ENCODE measurements around the gene VASP. TPM values are rescaled to one million over a fixed set of nuclear protein-coding genes. Genes with fewer than 3 reads are reported as not detected.
A peak's percentile ranks its signal among the peaks of the same experiment; 100 is the strongest.

VASP gene
- total and polyA plus RNA-seq, 2 donors, result 61.2 to 138 TPM

DNA sequence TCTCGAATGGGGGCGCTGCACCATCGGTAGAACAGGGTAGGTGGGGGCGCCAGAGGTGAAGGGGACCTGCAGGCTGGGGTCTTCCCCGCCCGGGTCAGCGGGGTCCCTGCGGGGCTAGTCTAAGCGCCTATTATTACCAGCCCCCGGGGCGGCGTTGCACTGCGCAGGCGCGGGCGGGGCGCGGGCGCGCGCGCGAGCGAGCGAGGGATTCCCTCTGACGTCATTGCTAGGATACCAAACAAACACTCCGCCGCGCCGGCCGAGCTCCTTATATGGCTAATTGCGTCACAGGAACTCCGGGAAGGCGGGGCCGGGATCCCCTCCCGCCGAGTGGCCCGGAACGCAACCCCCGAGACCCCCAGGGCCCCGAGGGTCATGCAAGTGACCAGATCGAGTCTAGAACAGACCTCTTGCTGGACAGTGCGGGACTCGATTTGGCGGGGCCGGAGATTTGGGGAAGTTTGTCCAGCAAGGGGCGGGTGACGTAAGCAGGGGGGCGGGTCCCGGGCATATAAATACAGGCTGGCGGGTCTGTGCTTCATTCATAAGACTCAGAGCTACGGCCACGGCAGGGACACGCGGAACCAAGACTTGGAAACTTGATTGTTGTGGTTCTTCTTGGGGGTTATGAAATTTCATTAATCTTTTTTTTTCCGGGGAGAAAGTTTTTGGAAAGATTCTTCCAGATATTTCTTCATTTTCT, 39.7 kb upstream of the VASP start, which contains the start of gene FOSB:
TSS of gene FOSB (plus strand) at position 541 of the 703 bp plus-strand sequence. CDS start 591 bp downstream, outside the sequence.
- Histone ChIP-seq H3K4me1 (ENCODE audit: control insufficient read depth in 2 of 2, insufficient read depth in 2 of 2, low read length in 2 of 2) (peaks cover 21 to 42% of the 10 kb centered on the region in 2 donors), H3K9me3 (ENCODE audit: control insufficient read depth in 2 of 2, insufficient read depth in 1 of 2, low read length in 1 of 2) (peaks cover 0 to 19% of the 10 kb centered on the region in 2 donors), H3K27ac (ENCODE audit: low read depth in 1 of 2, low read length in 1 of 2) (peak within 1 kb of the TSS; percentile 81 to 90), H3K36me3 (ENCODE audit: control insufficient read depth in 2 of 2, insufficient read depth in 2 of 2, low read length in 1 of 2) (no peaks in the 10 kb centered on the region), H3K27me3 (ENCODE audit: control insufficient read depth in 2 of 2, insufficient read depth in 1 of 2, low read length in 1 of 2) (peaks cover 28 to 78% of the 10 kb centered on the region in 2 donors), H3K4me3 (ENCODE audit: low read length in 2 of 2) (peak within 1 kb of the TSS; percentile 65)
- WGBS, result under 1% methylated on average over 56 of the region's 56 CpGs
- DNase-seq (ENCODE audit: low read depth in 6 of 9, low spot score in 9 of 9), result peak; percentile 79 to 95 (median 87)

DNA sequence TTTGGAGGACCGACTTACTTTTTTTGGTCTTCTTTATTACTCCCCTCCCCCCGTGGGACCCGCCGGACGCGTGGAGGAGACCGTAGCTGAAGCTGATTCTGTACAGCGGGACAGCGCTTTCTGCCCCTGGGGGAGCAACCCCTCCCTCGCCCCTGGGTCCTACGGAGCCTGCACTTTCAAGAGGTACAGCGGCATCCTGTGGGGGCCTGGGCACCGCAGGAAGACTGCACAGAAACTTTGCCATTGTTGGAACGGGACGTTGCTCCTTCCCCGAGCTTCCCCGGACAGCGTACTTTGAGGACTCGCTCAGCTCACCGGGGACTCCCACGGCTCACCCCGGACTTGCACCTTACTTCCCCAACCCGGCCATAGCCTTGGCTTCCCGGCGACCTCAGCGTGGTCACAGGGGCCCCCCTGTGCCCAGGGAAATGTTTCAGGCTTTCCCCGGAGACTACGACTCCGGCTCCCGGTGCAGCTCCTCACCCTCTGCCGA, 39.1 kb upstream of the VASP start:
- H3K36me3 ChIP-seq (ENCODE audit: control insufficient read depth in 2 of 2, insufficient read depth in 2 of 2, low read length in 1 of 2), result no peaks in the 10 kb centered on the region

DNA sequence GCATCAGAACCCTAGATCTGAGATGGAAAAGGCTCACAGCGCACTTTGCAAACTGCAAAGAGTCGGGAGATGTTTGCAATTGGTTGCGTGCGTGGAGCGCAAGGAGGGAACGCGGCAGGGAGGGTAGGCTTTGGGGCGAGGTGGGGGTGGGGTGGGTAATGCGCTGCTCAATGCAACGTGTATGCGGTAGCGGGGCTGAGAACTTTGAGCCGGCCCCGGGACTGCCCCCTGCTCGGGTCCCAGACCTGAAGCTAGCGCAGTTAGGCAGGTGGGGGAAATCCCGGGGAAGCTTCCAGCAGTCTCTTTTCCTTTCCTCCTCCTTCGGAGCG, 38.5 kb upstream of the VASP start:
- H3K4me1 ChIP-seq (ENCODE audit: control insufficient read depth in 2 of 2, insufficient read depth in 2 of 2, low read length in 2 of 2), result peaks cover 21 to 42% of the 10 kb centered on the region in 2 donors
- H3K27me3 ChIP-seq (ENCODE audit: control insufficient read depth in 2 of 2, insufficient read depth in 1 of 2, low read length in 1 of 2), result peaks cover 38 to 85% of the 10 kb centered on the region in 2 donors
- peak overlapping the region; percentile 65 for H3K4me3 ChIP-seq (ENCODE audit: low read length in 2 of 2)
- 0% methylated on average over 19 of the region's 19 CpGs for WGBS
- H3K36me3 ChIP-seq (ENCODE audit: control insufficient read depth in 2 of 2, insufficient read depth in 2 of 2, low read length in 1 of 2), result no peaks in the 10 kb centered on the region
- peaks cover 0 to 20% of the 10 kb centered on the region in 2 donors for H3K9me3 ChIP-seq (ENCODE audit: control insufficient read depth in 2 of 2, insufficient read depth in 1 of 2, low read length in 1 of 2)
- DNase-seq (ENCODE audit: low read depth in 6 of 9, low spot score in 9 of 9), result no peak
- H3K27ac ChIP-seq (ENCODE audit: low read depth in 1 of 2, low read length in 1 of 2), result peak overlapping the region; percentile 74 to 90

More for the DNA sequence above, 39.1 kb upstream of the VASP start:
- Histone ChIP-seq H3K9me3 (ENCODE audit: control insufficient read depth in 2 of 2, insufficient read depth in 1 of 2, low read length in 1 of 2) (peaks cover 0 to 19% of the 10 kb centered on the region in 2 donors), H3K27ac (ENCODE audit: low read depth in 1 of 2, low read length in 1 of 2) (peak overlapping the region in 1 of 2 donors; percentile 57), H3K4me1 (ENCODE audit: control insufficient read depth in 2 of 2, insufficient read depth in 2 of 2, low read length in 2 of 2) (peaks cover 21 to 42% of the 10 kb centered on the region in 2 donors), H3K4me3 (ENCODE audit: low read length in 2 of 2) (peak overlapping the region; percentile 65), H3K27me3 (ENCODE audit: control insufficient read depth in 2 of 2, insufficient read depth in 1 of 2, low read length in 1 of 2) (peaks cover 33 to 82% of the 10 kb centered on the region in 2 donors)
- DNase-seq (ENCODE audit: low read depth in 6 of 9, low spot score in 9 of 9), result no peak
- WGBS, result 2% methylated on average over 31 of the region's 31 CpGs

DNA sequence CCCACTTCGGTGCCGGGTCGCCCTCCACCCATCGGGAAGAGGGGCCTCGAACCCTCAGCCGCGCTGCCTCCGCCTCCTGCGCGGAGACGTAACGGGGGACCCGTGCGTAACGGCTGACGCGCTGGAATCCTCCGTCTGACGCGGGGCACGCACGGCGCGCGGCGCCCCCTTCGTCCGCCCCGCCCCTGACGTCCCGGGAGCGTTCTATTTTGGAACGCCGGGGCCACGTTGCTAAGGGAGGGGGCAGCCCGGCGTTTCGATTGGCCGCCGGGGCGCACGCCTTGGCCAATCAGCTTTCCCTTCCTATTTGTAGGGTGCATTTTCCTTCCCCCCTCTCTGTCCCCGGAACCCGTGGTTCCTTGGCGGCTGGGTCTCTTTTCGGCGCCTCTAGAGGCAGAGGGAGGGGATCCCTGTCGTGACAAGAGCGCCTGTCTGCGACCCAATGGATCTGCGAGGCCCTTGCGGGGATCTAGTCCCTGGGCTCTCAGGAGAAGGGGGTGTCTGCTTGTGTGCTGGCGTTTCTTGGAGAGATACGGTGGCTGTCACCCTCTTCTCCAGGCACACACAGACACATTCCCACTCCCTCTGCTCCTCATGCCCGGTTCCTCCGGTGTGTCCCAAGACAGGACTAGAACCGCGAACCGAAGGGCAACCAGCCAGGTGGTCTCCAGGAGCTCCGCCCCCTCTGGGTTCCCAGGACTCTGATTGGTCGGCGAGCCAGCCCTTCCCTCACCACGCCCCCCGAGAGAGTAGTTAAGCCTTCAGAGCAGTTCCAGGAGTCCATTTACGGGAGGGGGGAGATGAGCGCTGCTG, 37.9 kb upstream of the VASP start:
- peaks cover 21 to 42% of the 10 kb centered on the region in 2 donors for H3K4me1 ChIP-seq (ENCODE audit: control insufficient read depth in 2 of 2, insufficient read depth in 2 of 2, low read length in 2 of 2)
- peak overlapping the region; percentile 65 for H3K4me3 ChIP-seq (ENCODE audit: low read length in 2 of 2)
- no peaks in the 10 kb centered on the region for H3K36me3 ChIP-seq (ENCODE audit: control insufficient read depth in 2 of 2, insufficient read depth in 2 of 2, low read length in 1 of 2)
- peaks cover 44 to 90% of the 10 kb centered on the region in 2 donors for H3K27me3 ChIP-seq (ENCODE audit: control insufficient read depth in 2 of 2, insufficient read depth in 1 of 2, low read length in 1 of 2)
- peak; percentile 82 to 97 (median 90) for DNase-seq (ENCODE audit: low read depth in 6 of 9, low spot score in 9 of 9)
- peak overlapping the region; percentile 90 to 93 for H3K27ac ChIP-seq (ENCODE audit: low read depth in 1 of 2, low read length in 1 of 2)
- under 1% methylated on average over 66 of the region's 66 CpGs for WGBS
- peaks cover 0 to 24% of the 10 kb centered on the region in 2 donors for H3K9me3 ChIP-seq (ENCODE audit: control insufficient read depth in 2 of 2, insufficient read depth in 1 of 2, low read length in 1 of 2)

DNA sequence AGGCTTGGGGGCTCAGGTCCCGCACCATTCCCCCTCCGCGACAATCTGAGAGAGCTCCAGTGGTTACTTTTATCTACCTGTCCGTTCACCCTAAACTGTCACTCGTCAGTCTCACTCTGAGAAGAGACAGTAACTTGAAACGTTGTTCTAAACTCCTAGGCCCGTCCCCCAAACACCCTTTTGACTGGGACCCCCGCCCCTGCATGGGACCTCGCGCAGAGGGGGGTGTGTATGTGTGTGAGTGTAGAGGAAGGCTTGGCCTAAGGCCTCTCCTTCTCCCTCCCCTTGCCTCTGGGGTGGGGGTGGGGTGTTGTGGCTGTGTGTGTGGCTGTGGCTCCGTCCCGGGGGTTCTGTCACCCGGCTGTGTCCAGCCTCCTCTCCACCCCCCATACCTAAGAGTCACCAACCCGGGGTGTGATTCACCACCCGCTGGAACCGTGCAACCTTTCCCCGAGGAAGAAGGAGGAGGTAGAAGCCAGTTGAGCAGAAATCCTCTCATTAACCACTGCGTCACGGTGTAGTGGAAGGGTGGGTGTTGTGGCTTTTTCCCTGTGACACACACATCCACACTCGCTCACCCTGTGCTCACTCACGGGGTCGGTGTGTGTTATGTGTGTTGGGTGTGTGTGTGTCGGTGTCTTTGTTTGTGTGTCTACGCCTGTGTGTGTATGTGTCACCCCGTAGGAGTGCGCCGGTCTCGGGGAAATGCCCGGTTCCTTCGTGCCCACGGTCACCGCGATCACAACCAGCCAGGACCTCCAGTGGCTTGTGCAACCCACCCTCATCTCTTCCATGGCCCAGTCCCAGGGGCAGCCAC, 37.1 kb upstream of the VASP start:
- no peak for DNase-seq (ENCODE audit: low read depth in 6 of 9, low spot score in 9 of 9)
- H3K27me3 ChIP-seq (ENCODE audit: control insufficient read depth in 2 of 2, insufficient read depth in 1 of 2, low read length in 1 of 2), result peaks cover 47 to 93% of the 10 kb centered on the region in 2 donors
- WGBS, result 51% methylated on average over 33 of the region's 33 CpGs
- peak overlapping the region; percentile 90 to 93 for H3K27ac ChIP-seq (ENCODE audit: low read depth in 1 of 2, low read length in 1 of 2)
- H3K4me3 ChIP-seq (ENCODE audit: low read length in 2 of 2), result peak overlapping the region; percentile 65
- H3K9me3 ChIP-seq (ENCODE audit: control insufficient read depth in 2 of 2, insufficient read depth in 1 of 2, low read length in 1 of 2), result peaks cover 0 to 24% of the 10 kb centered on the region in 2 donors
- H3K36me3 ChIP-seq (ENCODE audit: control insufficient read depth in 2 of 2, insufficient read depth in 2 of 2, low read length in 1 of 2), result no peaks in the 10 kb centered on the region
- peaks cover 21 to 42% of the 10 kb centered on the region in 2 donors for H3K4me1 ChIP-seq (ENCODE audit: control insufficient read depth in 2 of 2, insufficient read depth in 2 of 2, low read length in 2 of 2)

DNA sequence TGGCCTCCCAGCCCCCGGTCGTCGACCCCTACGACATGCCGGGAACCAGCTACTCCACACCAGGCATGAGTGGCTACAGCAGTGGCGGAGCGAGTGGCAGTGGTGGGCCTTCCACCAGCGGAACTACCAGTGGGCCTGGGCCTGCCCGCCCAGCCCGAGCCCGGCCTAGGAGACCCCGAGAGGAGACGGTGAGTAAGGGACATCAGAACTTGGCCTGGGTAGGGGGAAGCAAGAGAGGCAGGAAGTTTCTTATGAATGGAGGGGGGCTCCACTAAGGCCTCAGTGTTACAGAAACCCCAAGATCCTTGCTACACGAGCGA, 36.6 kb upstream of the VASP start:
- Histone ChIP-seq H3K4me1 (ENCODE audit: control insufficient read depth in 2 of 2, insufficient read depth in 2 of 2, low read length in 2 of 2) (peaks cover 21 to 42% of the 10 kb centered on the region in 2 donors), H3K27me3 (ENCODE audit: control insufficient read depth in 2 of 2, insufficient read depth in 1 of 2, low read length in 1 of 2) (peaks cover 51 to 94% of the 10 kb centered on the region in 2 donors), H3K9me3 (ENCODE audit: control insufficient read depth in 2 of 2, insufficient read depth in 1 of 2, low read length in 1 of 2) (peaks cover 0 to 24% of the 10 kb centered on the region in 2 donors), H3K36me3 (ENCODE audit: control insufficient read depth in 2 of 2, insufficient read depth in 2 of 2, low read length in 1 of 2) (no peaks in the 10 kb centered on the region), H3K4me3 (ENCODE audit: low read length in 2 of 2) (no peak overlapping the region), H3K27ac (ENCODE audit: low read depth in 1 of 2, low read length in 1 of 2) (no peak overlapping the region)
- no peak for DNase-seq (ENCODE audit: low read depth in 6 of 9, low spot score in 9 of 9)
- 97% methylated on average over 15 of the region's 15 CpGs for WGBS

DNA sequence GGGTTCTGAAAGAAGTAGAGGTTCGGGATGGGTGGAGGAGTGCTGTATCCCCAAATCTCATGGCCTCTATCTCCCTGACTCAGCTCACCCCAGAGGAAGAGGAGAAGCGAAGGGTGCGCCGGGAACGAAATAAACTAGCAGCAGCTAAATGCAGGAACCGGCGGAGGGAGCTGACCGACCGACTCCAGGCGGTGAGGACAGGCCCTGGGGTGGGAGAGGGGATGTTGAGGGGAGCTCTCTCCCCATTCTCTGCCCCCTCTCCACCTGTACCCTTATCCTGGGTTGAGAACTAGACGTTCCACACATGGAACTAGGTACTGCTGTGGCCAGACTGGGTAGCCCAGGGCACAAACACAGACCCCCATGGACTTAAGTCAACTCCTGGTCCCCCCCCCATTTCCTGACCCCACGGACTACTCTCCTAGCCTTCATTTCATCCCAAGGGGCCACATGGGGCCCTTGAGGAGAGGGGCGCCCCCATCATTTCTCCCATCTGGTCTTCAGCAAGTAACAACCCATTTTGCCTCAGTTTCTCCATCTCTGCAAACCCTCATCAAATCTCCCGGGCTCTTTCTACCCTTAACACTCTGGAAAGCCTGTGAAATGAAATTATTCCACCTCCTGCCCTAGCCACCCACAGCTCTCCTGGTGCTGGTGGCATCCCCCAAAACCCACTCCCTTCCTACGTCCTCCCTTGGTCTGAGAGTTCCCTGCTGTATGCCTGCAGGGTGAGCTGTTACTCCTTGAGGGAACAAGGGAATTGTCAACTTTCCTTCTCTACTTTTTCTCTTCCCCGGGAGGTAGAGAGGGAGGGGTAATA, 36.0 kb upstream of the VASP start:
- peaks cover 21 to 42% of the 10 kb centered on the region in 2 donors for H3K4me1 ChIP-seq (ENCODE audit: control insufficient read depth in 2 of 2, insufficient read depth in 2 of 2, low read length in 2 of 2)
- H3K4me3 ChIP-seq (ENCODE audit: low read length in 2 of 2), result no peak overlapping the region
- WGBS, result 91% methylated on average over 16 of the region's 16 CpGs
- peaks cover 0 to 24% of the 10 kb centered on the region in 2 donors for H3K9me3 ChIP-seq (ENCODE audit: control insufficient read depth in 2 of 2, insufficient read depth in 1 of 2, low read length in 1 of 2)
- peaks cover 51 to 96% of the 10 kb centered on the region in 2 donors for H3K27me3 ChIP-seq (ENCODE audit: control insufficient read depth in 2 of 2, insufficient read depth in 1 of 2, low read length in 1 of 2)
- no peak overlapping the region for H3K27ac ChIP-seq (ENCODE audit: low read depth in 1 of 2, low read length in 1 of 2)
- DNase-seq (ENCODE audit: low read depth in 6 of 9, low spot score in 9 of 9), result no peak
- H3K36me3 ChIP-seq (ENCODE audit: control insufficient read depth in 2 of 2, insufficient read depth in 2 of 2, low read length in 1 of 2), result no peaks in the 10 kb centered on the region

DNA sequence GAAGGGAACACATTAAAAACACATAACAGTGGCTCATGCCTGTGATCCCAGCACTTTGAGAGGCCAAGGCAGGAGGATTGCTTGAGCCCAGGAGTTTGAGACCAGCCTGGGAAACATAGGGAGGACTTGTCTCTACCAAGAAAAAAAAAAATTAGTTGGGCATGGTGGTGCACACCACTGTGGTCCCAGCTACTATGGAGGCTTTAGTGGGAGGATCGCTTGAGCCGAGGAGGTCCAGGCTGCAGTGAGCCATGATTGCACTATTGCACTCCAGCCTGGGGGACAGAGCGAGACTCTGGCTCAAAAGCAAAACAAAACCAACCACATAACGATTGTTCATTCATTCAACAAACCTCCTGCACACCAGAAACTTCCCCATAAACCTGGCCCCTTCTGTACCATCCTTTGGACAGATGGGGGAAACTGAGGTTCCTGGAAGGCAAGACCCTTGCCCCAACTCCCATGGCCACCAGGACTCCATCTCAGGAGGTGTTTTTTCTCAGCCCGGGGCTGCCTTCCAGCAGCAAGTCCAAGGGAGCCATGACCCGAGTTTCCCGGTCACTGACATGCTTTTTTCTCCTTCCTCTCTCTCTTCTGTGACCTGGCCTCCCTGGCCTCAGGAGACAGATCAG, 35.2 kb upstream of the VASP start:
- Histone ChIP-seq H3K27ac (ENCODE audit: low read depth in 1 of 2, low read length in 1 of 2) (no peak overlapping the region), H3K4me3 (ENCODE audit: low read length in 2 of 2) (no peak overlapping the region), H3K4me1 (ENCODE audit: control insufficient read depth in 2 of 2, insufficient read depth in 2 of 2, low read length in 2 of 2) (peaks cover 20 to 40% of the 10 kb centered on the region in 2 donors), H3K36me3 (ENCODE audit: control insufficient read depth in 2 of 2, insufficient read depth in 2 of 2, low read length in 1 of 2) (no peaks in the 10 kb centered on the region), H3K9me3 (ENCODE audit: control insufficient read depth in 2 of 2, insufficient read depth in 1 of 2, low read length in 1 of 2) (peaks cover 0 to 24% of the 10 kb centered on the region in 2 donors), H3K27me3 (ENCODE audit: control insufficient read depth in 2 of 2, insufficient read depth in 1 of 2, low read length in 1 of 2) (peaks cover 52 to 96% of the 10 kb centered on the region in 2 donors)
- 61% methylated on average over 7 of the region's 7 CpGs for WGBS
- no peak for DNase-seq (ENCODE audit: low read depth in 6 of 9, low spot score in 9 of 9)
